ENCODE measurements around the gene C3.

DNA sequence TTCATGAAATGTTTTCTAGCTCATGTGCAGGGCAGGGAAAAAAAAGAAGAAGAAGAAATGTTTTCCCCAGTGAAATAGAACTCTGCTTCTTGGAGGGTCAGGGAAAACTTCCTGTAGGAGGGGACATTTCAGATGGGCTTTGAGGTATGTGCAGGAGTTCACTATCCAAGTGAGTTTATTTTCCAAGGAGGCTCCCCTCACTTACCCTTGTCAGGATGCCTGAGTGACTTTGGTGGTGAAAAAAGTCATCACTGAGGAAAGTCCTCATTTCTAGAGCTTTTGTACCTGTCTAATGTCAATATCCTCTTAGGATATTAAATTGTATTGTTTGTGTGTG, 656 bp upstream of the C3 start:
- TF ChIP-seq, protein P1, sequence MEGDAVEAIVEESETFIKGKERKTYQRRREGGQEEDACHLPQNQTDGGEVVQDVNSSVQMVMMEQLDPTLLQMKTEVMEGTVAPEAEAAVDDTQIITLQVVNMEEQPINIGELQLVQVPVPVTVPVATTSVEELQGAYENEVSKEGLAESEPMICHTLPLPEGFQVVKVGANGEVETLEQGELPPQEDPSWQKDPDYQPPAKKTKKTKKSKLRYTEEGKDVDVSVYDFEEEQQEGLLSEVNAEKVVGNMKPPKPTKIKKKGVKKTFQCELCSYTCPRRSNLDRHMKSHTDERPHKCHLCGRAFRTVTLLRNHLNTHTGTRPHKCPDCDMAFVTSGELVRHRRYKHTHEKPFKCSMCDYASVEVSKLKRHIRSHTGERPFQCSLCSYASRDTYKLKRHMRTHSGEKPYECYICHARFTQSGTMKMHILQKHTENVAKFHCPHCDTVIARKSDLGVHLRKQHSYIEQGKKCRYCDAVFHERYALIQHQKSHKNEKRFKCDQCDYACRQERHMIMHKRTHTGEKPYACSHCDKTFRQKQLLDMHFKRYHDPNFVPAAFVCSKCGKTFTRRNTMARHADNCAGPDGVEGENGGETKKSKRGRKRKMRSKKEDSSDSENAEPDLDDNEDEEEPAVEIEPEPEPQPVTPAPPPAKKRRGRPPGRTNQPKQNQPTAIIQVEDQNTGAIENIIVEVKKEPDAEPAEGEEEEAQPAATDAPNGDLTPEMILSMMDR (optimal IDR thresholded peaks at IDR 0.05 in 1 of 3, IDR thresholded peaks at IDR 0.05 in 1 of 3, conservative IDR thresholded peaks at IDR 0.05 in 1 of 3; ENCODE audit: extremely low read depth in 1 of 3, insufficient read depth in 2 of 3, low read length in 3 of 3), result no peak
- no peak for TF ChIP-seq EZH2 (IDR thresholded peaks at IDR 0.05; ENCODE audit: low read length)

Measured in keratinocyte (primary cell).